ENCODE data around the gene ZFHX3.
A peak's percentile ranks its signal among the peaks of the same experiment; 100 is the strongest.

ZFHX3 gene

DNA sequence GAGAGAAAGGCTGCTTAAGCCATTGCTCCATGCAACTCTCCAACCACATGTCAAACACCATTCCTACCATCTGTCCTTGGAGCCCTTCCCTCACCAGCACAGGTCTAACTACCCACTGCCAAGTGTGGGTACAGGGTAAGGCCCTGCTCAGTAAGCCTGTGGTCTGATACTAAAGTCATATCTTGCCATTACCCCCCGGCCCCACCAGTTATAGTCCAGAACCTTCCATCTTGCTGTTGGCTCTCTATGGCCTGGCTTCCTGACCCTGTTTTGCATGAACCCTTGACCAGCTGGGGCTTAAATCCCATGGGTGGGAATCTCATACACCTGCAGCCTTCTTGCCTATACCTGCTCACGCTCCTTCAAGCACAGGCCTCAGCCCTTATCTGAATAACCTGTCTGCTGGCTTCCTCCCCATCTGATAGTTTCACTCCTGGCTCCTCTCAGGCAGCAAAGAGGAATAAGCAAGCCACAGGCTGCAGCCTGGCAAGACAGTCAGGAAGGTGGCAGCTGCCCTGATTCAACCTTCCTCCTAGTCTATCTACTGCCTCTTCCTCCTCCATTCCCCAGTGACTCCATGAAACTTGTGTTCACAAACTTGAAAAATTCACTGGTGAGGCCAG lies 64.1 kb downstream of the ZFHX3 start:
- no peak overlapping the region for H3K4me3 ChIP-seq (replicated peaks in 1 of 2; ENCODE audit: low read depth in 2 of 2, low read length in 2 of 2)
- TF ChIP-seq CTCF (IDR thresholded peaks at IDR 0.05; ENCODE audit: low read depth, low read length) = no peak
- no peak for DNase-seq (ENCODE audit: low read depth in 2 of 2)

- no peak for DNase-seq (ENCODE audit: low read depth in 2 of 2)
- no peak for TF ChIP-seq CTCF (IDR thresholded peaks at IDR 0.05; ENCODE audit: low read depth, low read length)
- H3K4me3 ChIP-seq (replicated peaks in 1 of 2; ENCODE audit: low read depth in 2 of 2, low read length in 2 of 2) = no peak overlapping the region
These were observed 64.7 kb downstream of the ZFHX3 start for GRCh38 chr16:72983241-72983640.

DNA sequence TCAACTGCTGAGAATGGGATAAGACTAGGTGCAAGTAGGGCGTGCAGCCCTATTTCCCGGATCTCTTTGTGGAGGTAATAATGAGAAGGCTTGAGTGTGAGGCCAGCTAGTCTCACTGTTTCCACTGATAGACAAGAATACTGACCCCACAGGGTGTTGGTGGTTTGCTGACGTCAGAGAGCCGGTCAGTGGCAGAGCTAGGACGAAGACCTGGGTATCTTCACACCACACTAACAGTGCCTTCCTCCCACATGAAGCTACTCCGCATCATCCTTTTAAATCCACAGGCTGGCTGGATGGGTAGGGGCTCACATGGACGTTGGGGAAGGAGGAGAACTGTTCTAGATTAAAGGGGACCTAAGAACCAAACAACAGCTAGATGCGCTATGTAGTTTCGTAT lies 68.0 kb downstream of the ZFHX3 start:
- no peak overlapping the region for H3K4me3 ChIP-seq (replicated peaks in 1 of 2; ENCODE audit: low read depth in 2 of 2, low read length in 2 of 2)
- TF ChIP-seq CTCF (IDR thresholded peaks at IDR 0.05; ENCODE audit: low read depth, low read length) = no peak
- DNase-seq (ENCODE audit: low read depth in 2 of 2) = no peak

DNA sequence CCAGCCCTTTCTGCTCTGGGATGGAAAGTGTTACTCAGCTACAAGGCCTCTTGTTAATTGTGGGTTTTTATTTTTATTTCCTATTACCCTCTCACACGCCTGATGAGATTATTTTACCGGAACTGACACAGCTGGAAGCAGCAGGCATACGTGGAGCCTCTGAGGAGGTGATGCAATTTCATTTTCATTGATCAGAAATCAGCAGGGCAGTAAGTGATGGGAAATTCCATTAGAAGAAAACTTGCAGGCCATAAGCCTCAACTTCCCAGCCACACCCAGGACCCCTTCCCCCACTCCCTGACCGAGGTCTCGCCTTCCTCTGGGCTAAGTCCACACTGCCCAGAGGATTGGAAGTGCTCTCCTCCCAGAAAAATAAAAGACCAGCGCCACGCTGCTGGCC lies 69.7 kb downstream of the ZFHX3 start:
- peak; percentile 73 to 80 for DNase-seq (ENCODE audit: low read depth in 2 of 2)
- no peak for TF ChIP-seq CTCF (IDR thresholded peaks at IDR 0.05; ENCODE audit: low read depth, low read length)
- H3K4me3 ChIP-seq (replicated peaks in 1 of 2; ENCODE audit: low read depth in 2 of 2, low read length in 2 of 2) = no peak overlapping the region

DNA sequence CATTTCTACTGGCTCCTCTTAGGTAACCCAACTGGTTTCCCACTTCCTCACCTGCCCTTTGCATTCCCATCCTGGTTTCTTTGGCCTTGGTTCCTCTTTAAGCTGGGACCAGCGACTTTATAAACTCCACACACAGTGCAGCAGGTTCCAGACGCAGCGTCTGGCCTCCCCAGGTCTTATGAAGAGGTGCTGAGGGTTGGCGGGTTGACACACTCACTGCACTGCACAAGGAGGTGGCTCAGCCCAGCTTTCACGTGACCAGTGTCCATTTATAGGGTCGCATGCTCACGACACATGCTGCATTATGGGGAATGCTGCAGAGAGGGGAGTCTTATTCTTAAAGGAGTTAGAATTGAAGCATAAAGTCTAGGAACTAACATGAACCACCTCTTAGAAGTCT lies 70.8 kb downstream of the ZFHX3 start:
- H3K4me3 ChIP-seq (replicated peaks in 1 of 2; ENCODE audit: low read depth in 2 of 2, low read length in 2 of 2) = no peak overlapping the region
- TF ChIP-seq CTCF (IDR thresholded peaks at IDR 0.05; ENCODE audit: low read depth, low read length) = no peak
- no peak for DNase-seq (ENCODE audit: low read depth in 2 of 2)

DNA sequence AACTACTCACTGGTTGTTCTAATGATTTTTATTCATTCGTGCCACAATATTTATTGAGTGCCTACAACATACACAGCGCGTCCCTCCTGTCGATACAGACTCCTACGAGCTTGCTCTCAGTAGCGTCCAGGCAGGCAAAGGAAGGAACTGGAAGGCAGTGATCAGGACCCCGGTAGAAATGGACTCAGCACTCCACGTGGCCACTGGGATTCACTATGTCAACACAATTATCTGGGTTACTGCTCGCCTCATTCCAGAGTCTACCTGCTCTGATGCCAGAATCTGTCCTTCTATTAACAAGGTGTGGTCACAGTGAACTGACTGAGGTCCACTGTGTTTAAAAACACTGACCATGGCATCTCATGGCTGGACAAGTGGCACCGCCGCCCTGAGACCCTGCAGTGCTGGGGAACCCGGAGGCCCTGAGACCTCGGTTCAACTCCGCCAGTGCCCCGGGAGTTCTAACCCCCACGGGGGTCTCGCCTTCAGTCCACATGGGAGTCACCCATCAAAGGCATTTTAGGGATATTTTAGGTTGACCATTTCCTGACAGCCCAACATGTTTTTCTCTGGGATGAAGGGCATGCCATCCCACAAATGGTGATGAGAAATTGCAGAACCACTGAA lies 71.4 kb downstream of the ZFHX3 start:
- TF ChIP-seq CTCF (IDR thresholded peaks at IDR 0.05; ENCODE audit: low read depth, low read length) = no peak
- no peak overlapping the region for H3K4me3 ChIP-seq (replicated peaks in 1 of 2; ENCODE audit: low read depth in 2 of 2, low read length in 2 of 2)
- no peak for DNase-seq (ENCODE audit: low read depth in 2 of 2)
